SH-SY5Y (cell line): Measurements from ENCODE around the gene IGDCC3.

Experiments used
- GATA2 ChIP-seq: IDR thresholded peaks from 2 replicates; pipeline ENCODE4 v1.6.1; 2011; ENCODE audit warnings: mild to moderate bottlenecking, low read depth, low read length
- GATA3 ChIP-seq: IDR thresholded peaks from 2 replicates; pipeline ENCODE4 v1.6.1; 2011; ENCODE audit warnings: low read depth, mild to moderate bottlenecking, low read length, moderate library complexity

IGDCC3 gene

DNA sequence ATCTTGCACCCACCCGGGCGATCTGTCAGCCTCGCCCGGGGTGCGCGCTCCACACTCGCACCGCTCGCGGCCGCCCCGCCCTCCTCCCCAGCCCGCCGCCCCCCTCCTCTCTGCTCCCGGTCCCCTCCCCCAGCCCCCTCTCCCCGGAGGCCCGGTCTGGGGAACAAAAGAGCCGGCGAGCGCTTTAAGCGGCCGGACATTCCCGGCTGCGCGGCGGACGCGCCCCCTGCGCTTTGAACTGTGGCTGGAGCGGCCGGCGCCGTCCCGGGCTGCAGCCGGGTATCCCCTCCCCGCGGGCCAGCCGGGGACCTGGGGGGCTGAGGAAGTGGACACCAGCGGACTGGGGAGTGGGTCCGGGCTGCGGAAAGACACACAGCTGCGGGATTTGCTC, at the start of gene IGDCC3:
IGDCC3 (minus strand) TSS at position 27 of the 391 bp plus-strand sequence. CDS start 214 bp downstream, outside the sequence.
- no peak for TF ChIP-seq GATA2
- no peak for TF ChIP-seq GATA3

DNA sequence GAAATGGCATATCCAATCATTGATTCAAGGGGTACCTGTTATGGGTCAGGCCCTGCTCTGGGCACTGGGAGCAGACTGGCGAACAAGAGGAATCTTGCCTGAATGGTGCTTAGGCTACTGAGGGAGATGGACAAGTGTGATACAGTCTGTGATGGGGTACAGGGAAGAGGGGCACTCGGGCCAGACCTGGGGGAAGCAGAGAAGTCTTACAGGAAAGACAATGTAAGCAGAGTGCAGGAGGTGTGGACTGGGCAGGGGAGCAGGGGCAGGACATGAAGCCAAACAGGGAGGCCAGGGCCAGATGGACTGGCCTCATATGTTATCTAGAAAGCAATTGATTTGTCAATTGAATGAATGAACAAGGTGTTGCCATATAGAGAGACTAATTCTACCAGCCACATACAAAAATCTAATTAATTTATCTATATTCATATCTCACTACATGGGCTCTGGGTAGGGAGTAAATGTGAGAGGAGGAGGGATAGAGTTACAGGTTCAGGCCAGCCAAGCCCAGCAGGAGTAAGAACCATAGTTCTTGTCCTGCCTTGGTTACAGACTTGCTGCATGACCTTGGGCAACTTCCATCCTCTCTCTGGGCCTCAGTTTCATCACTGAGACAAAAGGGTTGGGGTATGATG, 48.5 kb upstream of the IGDCC3 start:
- TF ChIP-seq GATA2 (no peak), GATA3 (no peak)

- TF ChIP-seq GATA3 (no peak), GATA2 (no peak)
Measured at GRCh38 chr15:65424683-65425082, 46.9 kb upstream of the IGDCC3 start.

- TF ChIP-seq GATA3 (no peak), GATA2 (no peak)
Measured at GRCh38 chr15:65423976-65424679, 46.3 kb upstream of the IGDCC3 start.

- TF ChIP-seq GATA2 (no peak), GATA3 (no peak)
Measured at GRCh38 chr15:65423150-65423975, 45.6 kb upstream of the IGDCC3 start.

DNA sequence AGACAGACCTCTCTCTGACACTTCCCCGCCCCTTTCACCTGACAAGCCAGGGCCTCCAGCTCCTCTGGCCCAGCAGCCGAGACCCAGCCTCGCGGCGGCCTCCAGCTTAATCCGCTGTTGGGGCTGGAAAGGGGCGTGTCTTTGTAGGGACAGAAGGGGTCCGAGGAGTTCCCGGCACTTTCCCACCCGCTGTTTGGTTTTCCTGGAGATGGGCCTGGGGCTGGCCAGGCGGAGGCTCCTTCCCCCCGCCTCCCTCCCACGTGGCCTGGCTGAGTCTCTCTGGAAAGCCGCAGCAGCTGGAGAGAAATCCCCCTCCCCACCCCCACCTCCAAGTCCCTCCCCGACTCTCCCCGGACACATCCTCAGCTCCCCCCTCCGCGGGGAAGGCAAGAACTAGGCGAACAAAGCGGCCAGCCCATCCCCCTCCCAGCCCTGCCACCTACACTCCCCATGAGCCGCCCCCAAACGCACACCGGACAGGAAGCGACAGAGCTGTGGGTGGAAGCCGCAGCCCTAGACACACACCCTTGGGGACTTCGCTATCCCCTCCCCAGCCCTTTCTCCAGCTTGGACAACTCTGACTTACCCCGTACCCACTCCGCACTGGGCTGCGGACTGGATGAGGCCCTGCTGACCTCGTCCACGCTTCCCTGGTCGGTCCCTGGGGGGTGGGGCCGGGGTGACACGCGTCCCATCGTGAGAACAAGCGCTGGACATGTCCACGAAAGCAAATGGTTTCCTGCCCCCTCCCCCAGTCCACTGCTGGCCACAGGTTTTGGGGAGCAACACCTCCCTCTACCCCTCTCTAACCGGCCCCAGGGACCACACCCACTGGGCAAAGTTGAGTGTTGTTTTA, 43.8 kb upstream of the IGDCC3 start:
- no peak for TF ChIP-seq GATA2
- no peak for TF ChIP-seq GATA3

DNA sequence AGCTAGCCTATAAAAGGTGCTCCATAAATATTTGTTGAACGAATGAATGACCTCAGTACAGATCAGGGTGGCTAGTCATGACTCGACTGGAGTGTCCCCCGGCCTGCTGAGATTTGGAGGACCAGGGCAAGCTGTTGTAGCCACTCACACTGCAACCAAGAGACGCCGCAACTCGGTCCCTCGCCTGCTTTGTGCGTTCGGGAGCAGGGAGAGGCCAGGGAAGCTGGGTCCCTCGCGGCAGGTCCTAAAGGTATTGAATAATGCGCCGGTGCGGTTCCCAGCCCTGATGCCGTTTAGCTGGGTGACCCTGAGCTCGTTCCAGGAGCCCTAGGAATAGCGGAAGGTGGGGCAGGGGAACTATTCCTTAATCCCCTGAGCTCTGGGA, 43.2 kb upstream of the IGDCC3 start:
- TF ChIP-seq GATA2 (no peak), GATA3 (no peak)

DNA sequence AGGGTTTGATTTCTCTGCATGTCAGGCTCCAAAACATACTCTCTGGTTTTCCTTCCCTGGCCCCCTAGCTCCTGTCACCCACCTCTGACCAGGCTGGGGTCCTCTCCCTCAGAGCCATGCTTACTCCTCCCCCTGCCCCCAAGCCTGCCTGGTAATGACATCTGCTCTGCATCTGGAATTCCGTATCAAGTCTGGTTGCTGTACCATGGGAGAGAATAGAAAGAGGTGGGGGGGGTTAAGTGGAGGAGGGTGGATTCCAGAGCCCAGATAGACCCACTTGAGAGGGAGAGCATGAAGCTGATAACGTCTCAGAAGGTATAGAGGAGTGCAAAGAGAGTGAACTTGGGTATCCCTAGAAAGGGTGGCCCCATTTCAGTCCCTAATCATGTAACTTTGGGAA, 40.8 kb upstream of the IGDCC3 start:
- TF ChIP-seq GATA3 (no peak), GATA2 (no peak)

- TF ChIP-seq GATA2 (no peak), GATA3 (no peak)
Measured at GRCh38 chr15:65416845-65417416, 39.1 kb upstream of the IGDCC3 start.

GRCh38 chr15:65414841-65415621, 37.2 kb upstream of the IGDCC3 start:
- TF ChIP-seq GATA2 (no peak), GATA3 (no peak)

GRCh38 chr15:65413760-65414144, 36.0 kb upstream of the IGDCC3 start:
- TF ChIP-seq GATA3 (no peak), GATA2 (no peak)

- TF ChIP-seq GATA3 (no peak), GATA2 (no peak)
Measured at GRCh38 chr15:65413051-65413759, 35.4 kb upstream of the IGDCC3 start.

DNA sequence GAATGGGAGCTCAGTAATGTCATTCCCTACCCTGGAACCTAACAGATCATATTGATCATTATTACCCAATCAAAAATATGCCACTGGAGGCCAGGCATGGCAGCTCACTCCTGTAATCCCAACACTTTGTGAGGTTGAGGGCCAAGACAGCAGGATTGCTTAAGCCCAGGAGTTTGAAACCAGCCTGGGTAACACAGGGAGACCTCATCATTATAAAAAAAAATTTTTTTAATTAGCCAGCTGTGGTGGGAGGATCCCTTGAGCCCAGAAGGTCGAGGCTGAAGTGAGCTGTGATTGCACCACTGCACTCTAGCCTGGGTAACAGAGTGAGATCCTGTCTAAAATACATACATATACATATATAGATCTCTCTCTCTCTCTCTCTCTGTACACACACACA, 34.8 kb upstream of the IGDCC3 start:
- TF ChIP-seq GATA2 (no peak), GATA3 (no peak)
